Psoas muscle (tissue), 8 donors: Measurements from ENCODE around the gene ATP9B. TPM values are rescaled to one million over a fixed set of nuclear protein-coding genes. Genes with fewer than 3 reads are reported as not detected.

Experiments
- ATAC-seq, 4 donors: fragments of 200-7000 bp; cut with Tn5 transposase; one replicate each; pipeline ENCODE4 v1.9.1; 2020; ENCODE audit warnings: moderate library complexity in 3 of 4, mild to moderate bottlenecking in 2 of 4
- DNase-seq, 2 donors: peaks; one replicate each; pipeline ENCODE4 v3.0.0-alpha.2; 2020
- H3K27ac ChIP-seq: fragments of 200-600 bp; one replicate; pipeline ENCODE4 v1.8.0; 2022
- H3K27me3 ChIP-seq, 3 donors: fragments of 200-600 bp in 1 of 3; one replicate each; pipeline versions ENCODE4 v1.6.1 to v1.8.0; 2013 to 2022; ENCODE audit warnings: low read length in 2 of 3, mild to moderate bottlenecking in 2 of 3, moderate library complexity in 1 of 3; ENCODE audit not compliant: insufficient read depth in 3 of 3
- H3K36me3 ChIP-seq, 2 donors: fragments of 200-600 bp in 1 of 2; one replicate each; pipeline versions ENCODE4 v1.6.1 to v1.8.0; 2013 to 2022; ENCODE audit warnings: low read depth in 1 of 2, mild to moderate bottlenecking in 1 of 2, moderate library complexity in 1 of 2; ENCODE audit not compliant: insufficient read depth in 1 of 2
- H3K4me1 ChIP-seq: fragments of 200-600 bp; one replicate; pipeline ENCODE4 v1.8.0; 2022
- H3K4me3 ChIP-seq: fragments of 200-600 bp; one replicate; pipeline ENCODE4 v1.8.0; 2022; ENCODE audit warnings: mild to moderate bottlenecking
- H3K9me3 ChIP-seq: fragments of 200-600 bp; one replicate; pipeline ENCODE4 v1.8.0; 2022
- CTCF ChIP-seq: fragments of 200-600 bp; IDR thresholded peaks from one replicate; pipeline ENCODE4 v1.8.0; 2022; ENCODE audit warnings: antibody characterized with exemption
- WGBS, 3 donors: extraction: QIAGEN DNeasy Blood & Tissue Kit; methylation state at CpG; one replicate each; pipeline versions ENCODE4 v1.1.6 to v1.1.7; 2013; 5-methylcytosine and 5-hydroxymethylcytosine counted together
- intact Hi-C, 2 donors: fragments of 100-400 bp; cut with DNase I; formaldehyde crosslinking; loops; one replicate each; pipeline versions ENCODE4 v1.11.0 to v1.14.2; 2022
- polyA plus RNA-seq, 3 donors: library from polyadenylated mRNA; stranded (reverse); fragments of 200-250 nt; gene quantifications; one replicate each; pipeline ENCODE4 v1.2.3, GENCODE V29; 2013
- total RNA-seq, 4 donors: library from RNA; stranded (reverse); fragmentation: NEBNext Ultra II Directional in 2 of 4; extraction: Animal tissue kit (Norgen Biotek cat#: 25700) in 2 of 4; gene quantifications; one replicate each; pipeline versions ENCODE4 v1.2.1 to v1.2.4, GENCODE V29; 2021 to 2023
- donor health status: healthy with polysubstance abuse.
- donor health status: DM: no; HTN: no; CAD: no; lungs with moderate emphysema.
- donor health status: Bipolar disorder and iron deficiency.
- donor health status: healthy.
- donor health status: DM: yes; HTN: yes; CAD: no.
- donor health status: DM: no; HTN: no; CAD: no.
- donor health status: DM: no; HTN: no; CAD: no.
- donor health status: DM: yes; HTN: yes; CAD: no.

ATP9B gene
- total and polyA plus RNA-seq, 7 donors = 5.0 to 22.1 (median 9.8) TPM

GRCh38 chr18:79395308-79395640 is 326.1 kb downstream of the ATP9B start:
- Histone ChIP-seq H3K36me3 (no peaks in the 10 kb centered on the region), H3K9me3 (no peaks in the 10 kb centered on the region), H3K4me1 (peaks cover 21% of the 10 kb centered on the region), H3K27ac (peak overlapping the region; percentile 93), H3K4me3 (peak overlapping the region; percentile 66), H3K27me3 (no peaks in the 10 kb centered on the region)
- 0 to 3% (median 2%) methylated on average over 8 to 26 of the region's 34 CpGs for WGBS, 3 donors
- DNase-seq (no peak), ATAC-seq (no peak)
- intact Hi-C loops = loop anchor here in 1 of 2 donors (10.0 kb wide), 1 partner anchor 640 kb away; the partner anchor contains the start of gene RBFA
- no peak for TF ChIP-seq CTCF

GRCh38 chr18:79395761-79396404 is 326.7 kb downstream of the ATP9B start, which contains the start of gene NFATC1:
Gene NFATC1, plus strand, starts transcription at chr18:79395930. Its CDS starts 295 bp downstream, at chr18:79396225.
- peaks cover 21% of the 10 kb centered on the region for H3K4me1 ChIP-seq
- H3K9me3 ChIP-seq = no peaks in the 10 kb centered on the region
- H3K27me3 ChIP-seq = no peaks in the 10 kb centered on the region

GRCh38 chr18:79396431-79397246 is 327.4 kb downstream of the ATP9B start:
- no peaks in the 10 kb centered on the region for H3K36me3 ChIP-seq
- peak overlapping the region; percentile 88 for H3K27ac ChIP-seq
- H3K9me3 ChIP-seq = no peaks in the 10 kb centered on the region
- peaks cover 28% of the 10 kb centered on the region for H3K4me1 ChIP-seq
- TF ChIP-seq CTCF = peak; percentile 22
- H3K27me3 ChIP-seq = no peaks in the 10 kb centered on the region
- WGBS, 3 donors = 14 to 28% (median 16%) methylated on average over 35 to 68 of the region's 68 CpGs
- intact Hi-C loops = loop anchor here in 1 of 2 donors (10.0 kb wide), 1 partner anchor 638 kb away; the partner anchor contains the start of gene RBFA
- peak overlapping the region; percentile 75 for H3K4me3 ChIP-seq
- ATAC-seq = peak in 3 of 4 donors; percentile 27 to 35 (median 32)
- peak; percentile 66 to 82 for DNase-seq

More at GRCh38 chr18:79395761-79396404, 326.7 kb downstream of the ATP9B start, which contains the start of gene NFATC1:
- H3K36me3 ChIP-seq = no peaks in the 10 kb centered on the region
- peak within 1 kb of the TSS; percentile 75 for H3K4me3 ChIP-seq
- intact Hi-C loops = loop anchor here in 1 of 2 donors (10.0 kb wide), 1 partner anchor 639 kb away; the partner anchor contains the start of gene RBFA
- WGBS, 3 donors = 0 to 1% (median 0%) methylated on average over 23 to 89 of the region's 91 CpGs
- ATAC-seq (peak; percentile 25 to 57 (median 42)), DNase-seq (peak; percentile 78 to 90)
- H3K27ac ChIP-seq = peak within 1 kb of the TSS; percentile 93
- no peak for TF ChIP-seq CTCF

- WGBS, 3 donors = 90 to 93% (median 92%) methylated on average over 27 of the region's 27 CpGs
- DNase-seq (peak in 1 of 2 donors; percentile 35), ATAC-seq (no peak)
- Histone ChIP-seq H3K9me3 (no peaks in the 10 kb centered on the region), H3K4me1 (peaks cover 35% of the 10 kb centered on the region), H3K4me3 (peak overlapping the region; percentile 75), H3K36me3 (no peaks in the 10 kb centered on the region), H3K27ac (no peak overlapping the region), H3K27me3 (no peaks in the 10 kb centered on the region)
- TF ChIP-seq CTCF = no peak
- intact Hi-C loops = loop anchor here in 1 of 2 donors (10.0 kb wide), 1 partner anchor 637 kb away; the partner anchor contains the start of gene RBFA
Observed at GRCh38 chr18:79397247-79397829, 328.1 kb downstream of the ATP9B start.
